HEK293T (cell line): Measurements from ENCODE around the gene PCED1B.

ENCODE experiments used
- ARNT ChIP-seq: fragments of 450-650 bp; IDR thresholded peaks from 2 replicates; pipeline ENCODE4 v1.6.1; 2017; ENCODE audit warnings: mild to moderate bottlenecking
- BHLHE40 ChIP-seq: fragments of 450-650 bp; IDR thresholded peaks from 2 replicates; pipeline ENCODE4 v1.6.1; 2016; ENCODE audit warnings: mild to moderate bottlenecking, moderate library complexity, borderline replicate concordance
- CTBP1 ChIP-seq: fragments of 450-650 bp; IDR thresholded peaks from 2 replicates; pipeline ENCODE4 v1.6.1; 2016; ENCODE audit warnings: borderline replicate concordance
- ELF4 ChIP-seq: fragments of 450-650 bp; IDR thresholded peaks from 2 replicates; pipeline ENCODE4 v1.6.1; 2017; ENCODE audit warnings: antibody characterized with exemption
- FOXA1 ChIP-seq: fragments of 450-650 bp; IDR thresholded peaks from 2 replicates; pipeline ENCODE4 v1.6.1; 2016; ENCODE audit warnings: mild to moderate bottlenecking
- FOXK2 ChIP-seq: fragments of 450-650 bp; IDR thresholded peaks from 2 replicates; pipeline ENCODE4 v1.6.1; 2016; ENCODE audit warnings: mild to moderate bottlenecking
- FOXM1 ChIP-seq: fragments of 450-650 bp; IDR thresholded peaks from 2 replicates; pipeline ENCODE4 v1.6.1; 2017; ENCODE audit warnings: mild to moderate bottlenecking, borderline replicate concordance
- HDGF ChIP-seq: fragments of 450-650 bp; IDR thresholded peaks from 2 replicates; pipeline ENCODE4 v1.6.1; 2017; ENCODE audit warnings: antibody characterized with exemption, borderline replicate concordance
- LEF1 ChIP-seq: fragments of 450-650 bp; IDR thresholded peaks from 2 replicates; pipeline ENCODE4 v1.6.1; 2017; ENCODE audit warnings: mild to moderate bottlenecking, borderline replicate concordance
- NFRKB ChIP-seq: fragments of 450-650 bp; IDR thresholded peaks from 2 replicates; pipeline ENCODE4 v1.6.1; 2016; ENCODE audit warnings: mild to moderate bottlenecking, moderate library complexity
- SP1 ChIP-seq: fragments of 450-650 bp; IDR thresholded peaks from 2 replicates; pipeline ENCODE4 v1.6.1; 2017
- SUZ12 ChIP-seq: fragments of 450-650 bp; IDR thresholded peaks from 2 replicates; pipeline ENCODE4 v1.6.1; 2016; ENCODE audit warnings: mild to moderate bottlenecking
- TARDBP ChIP-seq: fragments of 450-650 bp; IDR thresholded peaks from 2 replicates; pipeline ENCODE4 v1.6.1; 2016
- TF ChIP-seq, protein P1 (sequence below): fragments of 450-650 bp; IDR thresholded peaks from 2 replicates; pipeline ENCODE4 v1.6.1; 2016

DNA sequence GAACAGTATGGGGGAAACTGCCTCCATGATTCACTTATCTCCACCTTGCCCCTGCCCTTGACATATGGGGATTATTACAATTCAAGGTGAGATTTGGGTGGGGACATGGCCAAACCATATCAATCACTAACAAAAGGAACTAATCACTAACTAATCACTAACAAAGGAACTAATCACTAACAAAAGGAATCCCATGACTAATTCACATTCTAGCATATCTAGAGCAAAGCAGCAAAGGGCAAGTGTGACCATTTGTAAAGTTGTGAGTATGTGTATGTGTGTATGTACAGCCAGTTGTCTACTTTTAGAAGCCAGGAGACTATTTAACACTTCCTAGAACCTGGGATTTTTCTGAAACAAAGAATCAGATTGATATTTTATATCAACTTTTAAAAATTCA is 30.9 kb upstream of the PCED1B start:
- TF ChIP-seq SUZ12 (no peak), SP1 (no peak), FOXM1 (no peak), ELF4 (no peak), BHLHE40 (no peak), CTBP1 (no peak), TARDBP (no peak), HDGF (no peak), LEF1 (no peak), NFRKB (no peak), ARNT (no peak), FOXA1 (no peak), FOXK2 (no peak)
- TF ChIP-seq, protein P1, sequence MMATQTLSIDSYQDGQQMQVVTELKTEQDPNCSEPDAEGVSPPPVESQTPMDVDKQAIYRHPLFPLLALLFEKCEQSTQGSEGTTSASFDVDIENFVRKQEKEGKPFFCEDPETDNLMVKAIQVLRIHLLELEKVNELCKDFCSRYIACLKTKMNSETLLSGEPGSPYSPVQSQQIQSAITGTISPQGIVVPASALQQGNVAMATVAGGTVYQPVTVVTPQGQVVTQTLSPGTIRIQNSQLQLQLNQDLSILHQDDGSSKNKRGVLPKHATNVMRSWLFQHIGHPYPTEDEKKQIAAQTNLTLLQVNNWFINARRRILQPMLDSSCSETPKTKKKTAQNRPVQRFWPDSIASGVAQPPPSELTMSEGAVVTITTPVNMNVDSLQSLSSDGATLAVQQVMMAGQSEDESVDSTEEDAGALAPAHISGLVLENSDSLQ: no peak
